ENCODE results near the gene ARFGAP3. TPM values are rescaled to one million over a fixed set of nuclear protein-coding genes. Genes with fewer than 3 reads are reported as not detected.

ARFGAP3 gene
- total RNA-seq, 4 donors from 2014 or later = 43.0 to 106 (median 50.5) TPM

- ATAC-seq (ENCODE audit: low FRiP score) (no peak), DNase-seq (ENCODE audit: low spot score) (no peak)
- TF ChIP-seq CTCF (IDR thresholded peaks at IDR 0.05) = no peak
These were observed 57.3 kb downstream of the ARFGAP3 start for GRCh38 chr22:42799461-42800405.

DNA sequence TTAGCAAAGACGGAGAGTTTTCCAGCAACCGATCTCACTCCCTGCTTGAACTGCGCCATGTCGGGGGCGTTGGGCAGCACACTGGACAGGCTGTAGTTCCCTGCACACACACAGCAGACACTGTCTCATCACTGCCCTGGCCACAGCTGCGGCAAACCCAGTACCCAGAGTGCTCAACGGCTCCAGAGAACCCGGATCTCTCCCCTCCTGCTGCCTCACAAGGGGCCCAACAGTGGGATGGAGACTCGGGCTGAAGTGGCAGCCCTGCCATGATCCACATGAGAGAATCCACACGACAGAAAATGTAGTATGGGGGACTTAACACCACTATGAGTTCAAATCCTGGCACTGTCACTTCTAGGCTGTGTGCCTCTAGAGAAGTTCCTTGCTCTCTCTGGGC, 58.0 kb downstream of the ARFGAP3 start:
- no peak for DNase-seq (ENCODE audit: low spot score)
- no peak for ATAC-seq (ENCODE audit: low FRiP score)
- TF ChIP-seq CTCF (IDR thresholded peaks at IDR 0.05) = no peak

- no peak for DNase-seq (ENCODE audit: low spot score)
- no peak for ATAC-seq (ENCODE audit: low FRiP score)
These were observed 60.1 kb downstream of the ARFGAP3 start for GRCh38 chr22:42797011-42797410.

GRCh38 chr22:42796081-42796480, 61.0 kb downstream of the ARFGAP3 start:
- no peak for TF ChIP-seq CTCF (IDR thresholded peaks at IDR 0.05)
- DNase-seq (ENCODE audit: low spot score) = no peak
- ATAC-seq (ENCODE audit: low FRiP score) = no peak

More at GRCh38 chr22:42797011-42797410, 60.1 kb downstream of the ARFGAP3 start:
- TF ChIP-seq CTCF (IDR thresholded peaks at IDR 0.05) = no peak

DNA sequence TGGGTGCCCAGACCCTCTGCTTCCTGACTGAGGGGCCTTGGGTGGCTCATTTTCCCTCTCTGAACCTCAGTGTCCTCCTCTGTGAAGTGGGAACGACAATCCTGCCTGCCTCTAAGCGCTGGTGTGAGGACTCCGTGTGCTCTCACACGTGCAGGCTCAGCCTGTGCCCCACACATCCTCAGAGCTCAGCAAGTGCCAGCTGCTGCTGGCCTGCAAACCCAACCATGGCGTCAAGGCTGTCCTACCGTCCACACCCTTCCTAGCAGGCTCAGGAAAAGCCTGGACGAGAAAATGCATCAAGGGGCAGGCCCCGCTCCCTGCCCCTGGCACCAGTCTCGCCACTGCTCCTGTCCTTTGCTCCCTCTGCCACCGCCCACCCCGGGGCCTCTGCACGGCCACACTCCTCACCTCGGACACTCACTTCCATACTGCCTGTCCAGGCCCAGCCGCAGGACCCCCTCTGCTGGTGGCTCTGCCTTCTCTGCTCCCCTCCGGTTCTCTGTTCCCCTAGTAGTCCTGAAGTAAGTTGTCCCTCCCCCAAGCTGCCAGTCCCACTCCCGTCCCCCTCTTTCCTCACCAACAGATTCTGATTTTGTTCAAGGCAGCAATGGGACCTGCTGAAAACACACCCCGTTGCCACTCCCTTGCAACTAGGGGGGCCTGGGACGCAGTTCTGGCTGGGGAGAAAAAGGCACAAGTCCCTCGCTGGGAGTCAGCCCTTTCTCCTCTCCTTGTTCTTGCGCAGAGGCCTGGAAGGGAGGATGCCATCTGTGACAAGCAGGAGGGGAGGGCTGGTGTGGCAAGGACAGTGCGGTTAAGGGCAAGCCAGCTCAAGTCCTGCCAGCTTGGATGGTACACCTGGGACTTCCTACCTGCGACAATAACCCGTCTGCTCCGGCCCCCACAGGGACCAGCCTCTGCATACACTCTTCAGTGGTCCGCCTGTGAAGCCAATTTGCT, 62.2 kb downstream of the ARFGAP3 start:
- no peak for ATAC-seq (ENCODE audit: low FRiP score)

More for the DNA sequence above, 62.2 kb downstream of the ARFGAP3 start:
- no peak for TF ChIP-seq CTCF (IDR thresholded peaks at IDR 0.05)
- DNase-seq (ENCODE audit: low spot score) = no peak

Measured in omental fat pad (tissue), 4 donors.